GM21381 (cell line): ENCODE data around the gene VAMP5.
"Not testable (repeated sequence)": the region's sequence is repeated elsewhere in the genome, so short reads cannot be mapped to it uniquely, and the experiment has no call there.

Experiments
- ATAC-seq: cut with Tn5 transposase; IDR thresholded peaks from one replicate; pipeline ENCODE4 v1.9.1; 2021; ENCODE audit warnings: mild to moderate bottlenecking, moderate library complexity; ENCODE audit not compliant: unreplicated experiment

Gene VAMP5

DNA sequence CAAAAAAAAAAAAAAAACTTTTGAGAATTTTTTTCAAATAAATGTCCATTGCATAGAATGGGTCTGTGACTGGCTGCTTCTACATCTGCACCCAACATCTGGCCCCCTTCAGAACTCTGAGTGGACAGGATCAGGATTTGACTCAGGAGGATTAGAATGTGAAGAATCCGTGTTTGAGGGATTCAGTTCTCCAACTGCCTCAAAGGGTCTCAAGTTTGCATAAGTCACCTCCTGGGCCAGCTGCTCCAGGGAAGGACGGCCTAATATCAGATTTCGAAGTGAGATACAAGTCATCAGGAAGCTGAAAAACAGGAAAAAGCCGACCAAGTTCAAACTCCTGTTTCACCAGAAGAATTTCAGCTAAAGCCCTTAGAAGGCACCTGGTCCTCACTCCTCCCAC lies 34.4 kb upstream of the VAMP5 start:
- no peak for ATAC-seq

DNA sequence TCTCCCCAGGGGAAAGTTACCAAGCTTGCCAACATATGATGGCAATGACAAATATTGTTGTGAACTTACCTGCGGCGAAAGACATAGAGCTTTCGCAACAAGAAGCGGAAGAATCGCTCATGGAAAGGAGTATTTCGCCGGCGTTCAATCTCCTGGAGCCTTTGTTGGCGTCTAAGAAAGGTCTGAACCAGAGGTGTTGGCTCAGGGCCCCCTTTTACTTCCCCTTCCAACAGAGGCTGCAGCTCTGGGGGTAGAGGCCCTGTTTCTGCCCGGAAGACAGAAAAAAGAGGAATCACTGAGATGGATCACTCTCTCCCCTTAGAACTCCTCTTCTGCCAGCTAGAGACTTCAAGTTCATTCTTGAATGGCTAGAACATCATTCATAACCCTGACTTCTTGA lies 33.7 kb upstream of the VAMP5 start:
- ATAC-seq, result no peak

DNA sequence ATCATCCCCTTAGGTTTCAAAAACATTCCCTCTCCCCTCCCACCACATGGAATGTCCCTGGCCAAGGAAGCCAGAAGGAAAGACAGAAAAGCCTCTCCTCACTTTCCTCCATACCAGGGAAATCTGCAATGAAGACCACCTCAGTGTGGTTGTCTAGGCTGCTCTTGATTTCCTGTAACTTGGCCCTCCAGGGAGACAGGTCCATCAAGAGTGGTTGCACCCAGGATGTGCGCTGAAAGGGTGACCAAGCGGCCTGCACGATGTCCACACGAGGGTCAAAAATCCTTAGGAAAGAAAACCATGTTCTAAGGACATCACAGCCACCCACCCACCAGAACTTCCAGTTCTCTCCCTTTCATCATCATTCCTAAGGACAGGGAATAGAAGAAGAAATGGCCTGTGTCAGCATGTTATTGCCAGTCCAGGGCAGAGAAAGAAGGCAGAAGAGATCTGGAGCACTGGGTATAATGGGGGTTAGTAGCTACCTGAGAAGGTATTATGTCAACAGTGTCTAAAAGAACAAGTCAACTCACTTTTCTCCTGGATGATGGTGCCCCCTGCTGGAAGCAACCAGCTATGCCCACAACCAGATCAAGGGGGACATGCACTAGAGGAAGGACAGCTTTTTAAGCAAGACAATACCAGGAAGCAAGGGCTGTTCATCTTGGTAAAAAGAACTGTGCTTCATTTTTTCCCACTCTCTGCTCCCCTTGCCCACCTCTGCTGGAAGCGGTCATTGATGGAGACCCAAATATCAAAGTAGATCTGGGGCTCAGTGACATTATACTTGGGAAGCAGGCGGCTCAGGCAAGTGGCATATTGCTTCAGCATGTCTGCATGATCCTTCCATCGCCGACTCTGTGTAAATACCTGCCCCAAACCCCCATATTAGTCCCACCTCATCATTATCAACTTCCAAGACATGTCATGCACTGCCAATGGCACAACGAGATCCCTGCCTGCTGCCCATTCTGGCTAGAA lies 32.2 kb upstream of the VAMP5 start:
- ATAC-seq, result peak; percentile 47

DNA sequence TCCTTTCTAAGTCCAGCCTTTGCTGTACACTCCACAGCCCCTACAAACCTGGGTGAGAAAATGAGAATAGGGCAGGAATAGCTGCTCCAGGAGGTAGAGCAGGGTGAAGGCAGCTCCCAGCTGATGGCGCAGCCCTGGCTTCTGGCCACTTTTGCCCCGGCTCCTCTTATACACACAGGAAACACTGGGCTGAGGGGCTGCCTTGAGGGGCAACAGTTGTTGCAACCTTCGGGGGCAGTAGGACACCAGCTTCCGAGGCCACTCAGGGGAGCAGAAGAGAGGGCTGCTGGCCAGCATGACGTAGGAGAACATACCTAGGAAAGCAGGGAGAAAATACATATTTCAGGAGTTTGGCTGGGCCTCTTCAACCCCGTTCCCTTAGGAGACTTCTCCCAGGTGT lies 31.0 kb upstream of the VAMP5 start:
- ATAC-seq, result no peak

DNA sequence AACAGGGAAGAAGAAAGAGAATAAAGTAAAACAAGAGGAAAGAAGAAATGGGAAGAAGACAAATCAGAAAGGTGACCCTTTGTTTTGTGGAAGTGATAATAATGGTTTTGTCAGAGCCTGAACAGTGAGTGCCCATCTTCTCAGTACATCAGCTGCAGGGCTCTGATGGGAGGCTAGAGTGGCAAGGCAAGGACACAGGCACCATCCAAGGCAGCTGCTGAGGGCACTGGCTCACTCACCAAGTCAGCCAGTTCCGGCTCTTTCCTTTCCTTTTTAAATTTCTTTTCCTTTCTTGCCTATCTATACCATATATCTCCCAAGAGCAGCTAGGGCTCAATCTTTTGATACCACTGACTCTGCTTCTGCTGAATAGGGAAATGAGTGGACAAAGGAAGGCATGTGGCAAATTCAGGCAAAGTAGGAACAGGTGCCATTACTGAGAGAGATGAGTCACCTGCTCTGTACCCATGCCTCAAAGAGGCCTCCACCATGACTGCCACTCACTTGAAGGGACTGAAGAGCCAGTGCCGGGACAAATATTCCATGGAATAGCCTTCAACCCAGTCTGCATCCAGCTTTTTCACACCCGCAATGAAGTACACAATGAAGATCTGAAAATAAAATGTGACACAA lies 29.1 kb upstream of the VAMP5 start:
- ATAC-seq, result no peak

DNA sequence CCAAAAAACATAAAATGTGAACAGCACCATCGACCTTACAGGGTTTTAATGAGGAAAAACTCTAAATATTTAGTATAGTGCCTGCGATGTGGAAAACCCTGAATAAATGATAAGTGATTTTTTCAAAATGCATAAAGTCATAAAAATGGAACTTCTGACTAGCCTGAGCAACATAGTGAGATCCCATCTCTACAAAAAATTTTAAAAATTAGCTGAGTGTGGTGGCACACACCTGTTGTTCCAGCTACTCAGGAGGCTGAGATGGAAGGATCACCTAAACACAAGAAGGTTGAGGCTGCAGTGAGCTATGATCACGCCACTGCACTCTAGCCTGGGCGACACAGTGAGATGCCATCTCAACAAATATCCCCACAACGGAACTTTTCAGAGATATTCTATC lies 27.1 kb upstream of the VAMP5 start:
- ATAC-seq, result no peak

DNA sequence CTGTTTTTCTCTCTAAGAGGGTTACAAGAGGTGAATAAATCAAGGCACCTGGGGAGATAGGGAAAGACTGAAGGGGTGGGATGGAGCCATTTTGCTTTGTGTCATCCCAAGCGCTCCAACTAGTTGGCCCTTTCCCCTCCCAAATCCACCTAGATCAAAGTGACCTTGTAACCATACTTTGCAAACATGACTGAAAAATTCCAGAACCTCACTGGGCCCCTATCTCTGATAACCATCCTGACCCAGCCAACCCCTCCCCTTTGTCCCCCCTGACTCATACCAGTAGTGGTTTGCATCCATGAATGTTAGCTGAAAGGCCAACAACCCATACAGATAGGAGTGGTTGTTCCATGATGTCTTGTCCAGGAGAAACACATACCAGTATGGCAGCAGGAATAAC lies 26.1 kb upstream of the VAMP5 start:
- ATAC-seq, result no peak

DNA sequence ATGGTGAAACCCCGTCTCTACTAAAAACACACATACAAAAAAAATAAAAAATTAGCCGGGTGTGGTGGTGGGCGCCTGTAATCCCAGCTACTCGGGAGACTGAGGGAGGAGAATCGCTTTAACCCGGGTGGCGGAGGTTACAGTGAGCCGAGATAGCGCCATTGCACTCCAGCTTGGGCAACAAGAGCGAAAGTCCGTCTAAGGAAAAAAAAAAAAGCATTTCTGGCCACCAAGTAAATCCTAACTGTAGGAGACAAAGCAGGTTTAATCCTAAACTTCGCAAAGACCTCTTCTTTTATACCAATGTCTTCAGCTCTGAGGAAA lies 23.9 kb upstream of the VAMP5 start:
- not testable (repeated sequence) for ATAC-seq

DNA sequence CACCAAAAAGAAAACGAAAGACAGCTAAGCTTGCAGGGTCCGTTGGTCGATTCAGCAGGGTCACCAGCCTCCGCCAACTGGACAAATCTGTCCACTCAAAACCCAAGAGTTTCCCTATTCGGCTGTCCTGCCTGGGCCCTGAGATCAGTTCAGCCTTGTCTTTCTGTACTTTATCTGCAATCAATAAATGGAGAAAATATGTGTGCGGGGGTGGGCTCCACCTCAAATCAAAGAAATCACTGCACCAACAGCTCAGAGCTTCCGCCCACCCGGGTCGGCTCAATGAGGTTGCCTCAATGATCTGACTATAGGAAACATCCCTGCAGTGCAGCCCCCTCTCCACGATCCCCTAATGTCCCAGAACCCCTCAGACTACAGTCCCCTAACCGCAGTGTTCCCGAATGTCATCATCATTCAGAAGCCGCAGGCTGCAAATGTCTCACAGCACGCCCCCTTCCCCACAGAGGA lies 23.4 kb upstream of the VAMP5 start:
- peak; percentile 24 for ATAC-seq

DNA sequence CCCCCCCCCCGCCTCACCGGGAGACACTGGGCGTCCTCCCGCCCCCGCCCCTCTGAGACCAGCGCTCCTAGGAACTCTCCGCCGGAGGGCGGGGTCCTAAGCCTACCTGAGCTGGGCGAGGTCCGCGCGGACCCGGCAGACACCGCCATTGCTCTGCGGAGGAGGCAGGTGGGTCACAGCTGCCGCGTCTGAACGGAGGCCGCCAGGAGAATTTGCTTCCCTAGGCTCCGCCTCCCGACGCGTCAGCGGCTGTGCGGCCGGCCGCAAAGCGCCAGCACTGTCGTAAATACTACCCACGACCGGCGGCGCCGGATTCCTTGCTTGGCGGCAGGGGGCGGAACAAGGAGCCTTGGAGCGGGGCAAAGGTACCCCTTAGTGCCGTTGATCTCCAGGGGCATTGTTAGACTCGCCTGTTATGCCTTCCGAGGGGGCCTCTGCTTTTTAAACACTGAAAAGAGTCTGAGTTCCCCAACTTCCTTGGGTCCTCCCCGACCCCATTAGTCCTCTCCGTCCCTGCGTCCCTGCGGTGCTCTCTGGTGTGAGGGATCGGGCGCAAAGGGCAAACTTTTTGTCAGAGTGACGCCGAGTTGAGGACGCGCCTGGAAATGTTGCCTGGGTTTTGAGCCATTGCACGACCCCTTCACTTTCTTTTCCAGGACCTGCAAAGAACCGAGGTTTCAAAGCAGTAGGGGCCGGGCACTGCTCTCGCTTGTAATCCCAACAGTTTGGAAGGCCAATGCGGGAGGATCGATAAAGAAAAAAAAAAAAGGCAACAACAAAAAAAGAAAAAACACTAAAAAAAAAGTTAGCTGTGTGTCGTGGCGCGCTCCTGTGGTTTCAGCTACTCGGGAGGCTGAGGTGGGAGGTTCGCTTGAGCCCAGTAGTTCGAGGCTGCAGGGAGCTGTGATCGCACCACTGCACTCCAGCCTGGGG lies 22.7 kb upstream of the VAMP5 start, which contains the start of gene GGCX:
Gene GGCX (minus strand): TSS at position 214 of the 933 bp plus-strand sequence. CDS start 65 bp downstream, at position 149.
- ATAC-seq, result peak; percentile 89

DNA sequence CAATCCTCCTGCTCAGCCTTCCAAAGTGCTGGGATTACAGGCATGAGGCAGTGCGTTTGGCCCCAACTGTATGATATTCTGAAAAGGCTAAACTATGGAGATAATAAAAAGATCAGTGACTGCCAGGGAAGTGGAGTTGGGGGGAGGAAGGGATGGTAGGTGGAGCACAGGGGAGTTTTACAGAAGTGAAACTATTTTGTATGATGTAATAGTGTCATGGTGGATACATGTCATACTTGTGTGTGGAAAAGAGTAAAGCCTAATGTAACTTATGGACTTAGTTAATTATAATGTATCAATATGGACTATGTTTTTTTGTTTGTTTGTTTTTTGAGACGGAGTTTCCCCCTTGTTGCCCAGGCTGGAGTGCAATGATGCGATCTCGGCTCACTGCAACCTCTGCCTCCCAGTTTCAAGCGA lies 20.1 kb upstream of the VAMP5 start:
- no peak for ATAC-seq

DNA sequence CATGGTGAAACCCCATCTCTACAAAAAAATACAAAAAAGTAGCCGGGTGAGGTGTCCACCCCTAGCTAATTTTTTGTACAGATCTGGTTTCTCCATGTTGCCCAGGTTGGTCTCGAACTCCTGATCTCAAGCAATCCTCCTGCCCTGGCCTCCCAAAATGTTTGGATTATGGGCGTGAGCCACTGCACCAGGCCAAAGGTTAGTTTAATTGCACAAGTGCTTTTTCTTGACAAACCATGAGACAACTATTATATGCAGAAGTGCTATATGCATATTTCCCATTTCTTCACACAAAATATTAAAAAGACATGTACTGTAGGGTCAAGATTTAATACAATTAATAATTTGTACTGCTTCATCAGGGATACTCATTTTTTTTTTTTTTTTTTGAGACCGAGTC lies 18.0 kb upstream of the VAMP5 start:
- ATAC-seq, result no peak

DNA sequence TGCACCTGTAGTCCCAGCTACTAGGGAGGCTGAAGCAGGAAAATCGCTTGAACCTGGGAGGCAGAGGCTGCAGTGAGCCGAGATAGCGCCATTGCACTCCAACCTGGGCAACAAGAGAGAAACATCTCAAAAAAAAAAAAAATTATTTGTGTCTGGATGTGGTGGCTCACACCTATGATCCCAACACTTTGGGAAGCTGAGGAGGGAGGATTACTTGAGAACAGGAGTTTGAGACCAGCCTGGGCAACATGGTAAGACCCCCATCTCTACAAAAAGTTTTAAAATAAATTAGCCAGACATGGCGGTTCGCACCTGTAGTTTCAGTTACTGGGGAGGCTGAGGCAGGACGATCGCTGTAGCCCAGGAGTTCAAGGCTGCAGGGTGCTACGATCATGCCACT lies 8.5 kb upstream of the VAMP5 start:
- ATAC-seq, result no peak

DNA sequence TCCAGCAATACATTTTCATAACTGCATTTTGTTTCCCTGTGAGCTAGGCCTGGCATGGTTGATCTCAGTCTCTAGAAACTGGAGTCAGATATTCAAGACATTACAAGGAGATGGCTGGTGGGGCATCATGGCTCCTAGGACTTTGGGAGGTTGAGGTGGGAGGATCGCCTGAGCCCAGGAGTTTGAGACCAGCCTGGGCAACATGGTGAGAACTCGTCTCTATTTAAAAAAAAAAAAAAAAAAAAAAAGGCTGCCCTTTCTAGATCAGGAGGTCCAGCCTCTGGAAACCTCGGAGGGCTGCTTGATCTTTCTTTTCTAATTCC lies 7.2 kb upstream of the VAMP5 start:
- ATAC-seq, result no peak

DNA sequence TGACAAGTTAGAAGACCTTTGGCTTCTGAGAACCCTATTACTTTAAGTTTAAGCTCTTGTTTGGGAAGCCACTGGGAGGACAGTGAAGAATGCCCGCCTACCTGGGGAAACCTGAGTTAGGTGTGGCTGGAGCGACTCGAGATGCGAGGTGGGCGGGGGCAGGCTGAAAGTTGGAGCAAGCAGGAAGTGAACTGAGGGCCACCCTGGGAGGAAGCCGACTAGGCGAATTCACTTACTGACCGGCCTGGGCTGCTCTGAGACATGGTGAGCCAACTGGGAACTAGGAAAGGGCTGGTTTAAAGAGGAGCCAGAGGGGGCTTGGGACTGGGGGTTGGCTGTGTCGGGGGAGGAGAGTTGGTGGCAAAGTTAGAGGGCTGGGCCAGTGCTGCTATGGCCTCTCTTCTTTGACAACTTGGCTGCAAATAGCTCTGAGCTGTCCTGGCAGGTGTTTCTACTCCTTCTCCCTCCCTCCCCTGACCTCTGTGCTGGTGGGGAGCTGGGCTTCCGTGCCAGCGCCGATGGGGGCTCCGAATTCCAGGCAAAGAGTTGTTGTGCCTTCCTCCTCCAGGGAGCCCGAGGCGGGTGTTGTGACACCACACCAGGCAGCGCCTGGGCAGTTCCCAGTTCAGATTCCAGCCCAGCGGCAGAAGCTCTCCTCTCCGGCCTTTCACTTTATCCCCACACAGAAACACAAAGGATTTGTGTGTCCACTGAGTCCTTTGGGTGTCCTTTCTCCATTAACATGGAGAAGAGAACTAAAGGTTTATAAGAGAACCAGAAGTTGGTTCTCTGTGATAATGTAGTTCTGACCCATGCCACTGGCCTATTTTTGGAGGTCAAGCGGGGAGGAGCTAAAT lies 6.6 kb upstream of the VAMP5 start, which contains the start of gene VAMP8:
Gene VAMP8 (plus strand): TSS at position 201 of the 857 bp plus-strand sequence. CDS start 61 bp downstream, at position 262.
- peak; percentile 62 for ATAC-seq

DNA sequence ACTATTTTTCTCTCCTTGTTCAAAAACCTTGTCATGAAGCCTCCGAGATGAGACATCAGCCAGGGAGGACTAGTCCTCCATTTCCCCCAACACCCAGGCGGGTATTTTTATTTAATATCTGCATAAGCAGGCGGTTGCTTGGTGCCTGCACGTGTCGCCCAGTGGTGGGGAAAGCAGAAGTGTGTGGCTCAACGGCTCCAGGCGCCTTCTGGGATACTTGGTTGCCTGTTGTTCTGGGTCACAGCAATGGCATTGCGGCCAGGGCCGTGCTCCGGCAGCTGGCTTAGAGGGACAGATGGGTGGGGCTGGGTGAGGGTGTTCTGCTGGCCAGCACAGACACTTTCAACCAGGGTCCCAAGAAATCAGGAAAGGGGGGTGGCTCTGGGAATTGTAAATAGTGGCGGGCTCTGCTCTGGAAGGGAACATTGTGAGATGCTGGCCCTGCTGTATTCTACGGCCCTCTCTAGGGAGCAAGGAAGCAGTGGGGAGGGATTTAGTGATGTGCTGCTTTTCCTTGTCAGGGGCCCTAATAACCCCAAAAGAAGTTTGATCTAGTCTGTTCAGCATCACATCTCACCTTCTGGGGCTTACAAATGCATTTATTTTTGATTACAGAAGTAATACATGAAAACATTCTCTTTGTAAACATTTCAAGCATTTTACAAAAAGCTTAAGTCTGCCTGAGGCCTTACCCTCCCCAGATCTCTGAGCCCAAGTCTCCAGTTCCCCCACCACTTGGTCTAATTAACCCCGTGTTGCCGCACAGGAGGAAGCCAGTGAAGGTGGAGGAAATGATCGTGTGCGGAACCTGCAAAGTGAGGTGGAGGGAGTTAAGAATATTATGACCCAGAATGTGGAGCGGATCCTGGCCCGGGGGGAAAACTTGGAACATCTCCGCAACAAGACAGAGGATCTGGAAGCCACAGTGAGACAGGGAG lies 5.7 kb upstream of the VAMP5 start:
- ATAC-seq, result peak; percentile 42

DNA sequence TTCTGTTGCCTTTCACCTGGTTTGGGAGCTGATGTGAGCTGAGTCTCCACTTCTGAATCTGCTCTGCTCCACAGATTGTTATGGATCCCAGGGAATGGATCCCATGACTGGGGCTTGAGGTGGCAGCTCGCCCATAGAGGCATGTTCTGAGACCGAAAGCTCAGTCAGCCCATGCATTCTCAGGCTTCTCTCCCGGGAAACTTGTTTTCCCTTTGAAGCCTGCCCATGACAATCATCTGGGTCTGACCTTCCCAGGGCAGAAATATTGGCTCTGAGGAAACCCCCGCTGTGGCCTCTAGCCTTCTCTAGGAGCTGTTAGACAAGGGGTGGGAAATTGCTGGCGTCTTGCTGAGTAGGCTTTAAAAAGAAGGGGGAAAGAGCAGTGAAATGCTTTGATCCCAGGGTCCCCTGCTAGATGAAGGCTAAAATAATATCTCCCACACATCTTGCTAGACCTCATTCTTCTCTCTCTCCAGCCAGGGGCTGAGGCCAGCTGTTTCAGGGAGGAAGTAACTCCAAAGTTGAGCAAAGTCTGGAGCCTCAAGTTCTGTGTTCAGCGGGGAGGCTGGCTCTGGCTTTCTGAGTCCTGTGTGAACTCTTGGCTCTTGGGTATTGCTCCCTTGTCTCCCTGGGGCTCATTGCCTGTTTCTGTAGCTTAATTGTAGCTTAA lies 4.8 kb upstream of the VAMP5 start:
- no peak for ATAC-seq

DNA sequence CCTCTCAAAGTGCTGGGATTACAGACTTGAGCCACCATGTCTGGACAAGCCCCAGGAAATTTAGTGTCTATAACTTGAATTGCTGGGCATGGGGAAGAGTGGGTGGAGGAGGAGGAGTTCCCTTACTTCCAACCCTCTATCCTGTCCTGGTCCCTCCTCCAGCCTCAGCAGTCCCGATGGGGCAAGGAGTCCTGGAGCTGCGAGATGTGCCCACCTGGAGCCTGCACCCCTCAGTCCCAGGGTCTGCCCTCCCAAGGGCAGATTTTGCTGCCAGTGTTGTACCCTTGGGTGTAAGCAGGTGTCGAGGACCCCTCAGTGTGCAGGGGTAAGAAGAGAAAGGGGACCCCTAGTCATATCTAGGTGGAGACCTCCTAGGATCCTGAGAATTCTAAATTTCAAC lies 4.0 kb upstream of the VAMP5 start:
- no peak for ATAC-seq

DNA sequence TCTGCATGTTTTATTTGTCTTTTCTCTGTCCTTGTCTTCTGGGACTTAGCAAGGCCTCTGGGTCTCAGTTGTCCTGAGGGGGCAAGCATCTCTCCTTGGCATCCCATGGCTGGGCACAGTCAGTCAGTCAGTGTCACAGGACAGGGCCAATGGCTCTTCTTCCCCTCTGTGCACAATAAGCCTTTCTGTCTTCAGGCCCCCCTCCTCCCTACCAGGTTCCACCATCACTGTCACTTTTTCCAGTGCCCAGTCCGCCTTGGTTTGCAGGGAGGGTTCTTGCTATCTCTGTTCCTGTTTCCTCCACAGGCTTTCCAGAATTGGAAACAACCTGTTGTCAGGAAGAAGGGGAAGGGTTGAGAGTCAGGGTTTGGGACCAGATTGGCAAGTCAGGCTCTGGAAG lies 1.7 kb upstream of the VAMP5 start:
- no peak for ATAC-seq
